K562 (cell line): ENCODE measurements around the gene ARHGAP28. TPM values are rescaled to one million over a fixed set of nuclear protein-coding genes. Genes with fewer than 3 reads are reported as not detected.

Source experiments
- ATAC-seq: fragments of 200-7000 bp; cut with Tn5 transposase; 3 replicates; pipeline ENCODE4 v1.9.1; 2020; ENCODE audit warnings: moderate library complexity
- BruUV-seq: library from RNA; stranded (reverse); fragments of 400-500 nt; replicated peaks from 2 replicates; lab custom pipeline; 2021; lab: Mats Ljungman, UMichigan
- CTCF ChIA-PET: fragments of 300-600 bp; formaldehyde crosslinking; extraction: SDS; loops from one replicate; lab custom pipeline; 2021; ENCODE audit warnings: low intra/inter-chr PET ratio; lab: Yijun Ruan, JAX
- POLR2A ChIA-PET: fragments of 300-600, 350-650 bp; sonication (Branson Sonifier 250); formaldehyde crosslinking; extraction: SDS; loops from one replicate; lab custom pipeline; 2021; ENCODE audit warnings: antibody characterized with exemption, inconsistent platforms; lab: Yijun Ruan, JAX
- DNase-seq, 4 experiments: peaks; one replicate each; pipeline versions ENCODE4 v3.0.0 to v3.0.0-alpha.2; 2011 to 2018; ENCODE audit warnings: low spot score in 3 of 4, mixed read lengths in 3 of 4; ENCODE audit errors: extremely low read depth in 1 of 4
- FAIRE-seq: peaks from 2 replicates; lab custom pipeline; 2011; peaks lifted over from hg19 to GRCh38; lab: Jason Lieb, UNC
- H2AFZ ChIP-seq: 2 replicates; pipeline ENCODE4 v1.6.0; 2011; ENCODE audit warnings: low read depth, low read length, control low read depth, inconsistent platforms
- H3K27ac ChIP-seq: fragments of 200-600 bp; 3 replicates; pipeline ENCODE4 v1.8.0; 2011; ENCODE audit warnings: low read depth, mild to moderate bottlenecking, control low read depth, inconsistent platforms, low read length, moderate library complexity, mixed read lengths; ENCODE audit errors: extremely low read depth
- H3K27me3 ChIP-seq, 2 experiments: fragments of 300-600 bp in 1 of 2; 2 replicates in 1 of 2; 3 replicates in 1 of 2; pipeline versions ENCODE4 v1.6.0 to v1.8.0; 2011; ENCODE audit warnings: inconsistent platforms in 2 of 2, low read length in 2 of 2, mild to moderate bottlenecking in 1 of 2, mixed read lengths in 1 of 2, moderate library complexity in 1 of 2; ENCODE audit not compliant: control insufficient read depth in 2 of 2, insufficient read depth in 2 of 2
- H3K36me3 ChIP-seq: fragments of 300-600 bp; 3 replicates; pipeline ENCODE4 v1.8.0; 2011; ENCODE audit warnings: mild to moderate bottlenecking, low read length, inconsistent platforms; ENCODE audit not compliant: control insufficient read depth, insufficient read depth
- H3K4me1 ChIP-seq, 2 experiments: fragments of 200-600 bp in 1 of 2; replicated peaks in 1 of 2; 2 replicates in 1 of 2; 3 replicates in 1 of 2; pipeline versions ENCODE4 v1.5.1 to v1.8.0; 2011; ENCODE audit warnings: inconsistent platforms in 2 of 2, low read length in 2 of 2, mild to moderate bottlenecking in 1 of 2, mixed read lengths in 1 of 2, moderate library complexity in 1 of 2; ENCODE audit not compliant: control insufficient read depth in 2 of 2, insufficient read depth in 2 of 2
- H3K4me2 ChIP-seq: 2 replicates; pipeline ENCODE4 v1.6.1; 2011; ENCODE audit warnings: low read length, control low read depth, inconsistent platforms, mixed read lengths; ENCODE audit not compliant: insufficient read depth
- H3K4me3 ChIP-seq: fragments of 200-600 bp; sonication (generic), shearing (Covaris generic); 2 replicates; pipeline ENCODE4 v1.5.1; 2016; ENCODE audit warnings: control low read depth, inconsistent platforms
- H3K79me2 ChIP-seq: fragments of 200-600 bp; 3 replicates; pipeline ENCODE4 v1.8.0; 2011; ENCODE audit warnings: low read length, inconsistent platforms; ENCODE audit not compliant: control insufficient read depth, insufficient read depth
- H3K9ac ChIP-seq, 2 experiments: 2 replicates each; pipeline versions ENCODE4 v1.6.0 to v1.6.1; 2011; ENCODE audit warnings: low read depth in 2 of 2, low read length in 2 of 2, control low read depth in 1 of 2, inconsistent platforms in 1 of 2, mild to moderate bottlenecking in 1 of 2, mixed read lengths in 1 of 2; ENCODE audit not compliant: insufficient read depth in 1 of 2
- H3K9me1 ChIP-seq: one replicate; pipeline ENCODE4 v1.6.0; 2011; ENCODE audit warnings: inconsistent platforms, mild to moderate bottlenecking, low read length, moderate library complexity; ENCODE audit not compliant: control insufficient read depth, insufficient read depth
- H3K9me3 ChIP-seq: replicated peaks from 2 replicates; pipeline ENCODE4 v1.5.1; 2011; ENCODE audit warnings: low read depth, low read length, inconsistent platforms; ENCODE audit not compliant: control insufficient read depth, insufficient read depth
- H4K20me1 ChIP-seq: replicated peaks from 2 replicates; pipeline ENCODE4 v1.6.1; 2011; ENCODE audit warnings: low read length, inconsistent platforms, mixed read lengths; ENCODE audit not compliant: control insufficient read depth, insufficient read depth
- CSDE1 ChIP-seq, 2 experiments: fragments of 450-650 bp; IDR thresholded peaks; 2 replicates each; pipeline ENCODE4 v1.6.1; 2016; ENCODE audit warnings: mild to moderate bottlenecking in 1 of 2
- ETV6 ChIP-seq, 3 experiments: fragments of 150-350 bp in 1 of 3; sonication (generic) in 1 of 3; formaldehyde crosslinking in 1 of 3; IDR thresholded peaks; 2 replicates each; pipeline versions ENCODE4 v1.6.1 to v1.8.0; 2014 to 2022; ENCODE audit warnings: borderline replicate concordance in 2 of 3, low read depth in 2 of 3, antibody characterized with exemption in 1 of 3, low read length in 1 of 3, mild to moderate bottlenecking in 1 of 3, missing genetic modification reagents in 1 of 3
- HNRNPLL ChIP-seq: fragments of 200-400 bp; formaldehyde crosslinking; IDR thresholded peaks from 2 replicates; pipeline ENCODE4 v1.6.1; 2017; ENCODE audit warnings: low read length, low read depth, mild to moderate bottlenecking; ENCODE audit not compliant: poor library complexity, severe bottlenecking
- KDM4B ChIP-seq, 2 experiments: fragments of 450-650 bp in 1 of 2; sonication (generic) in 1 of 2; IDR thresholded peaks; 2 replicates each; pipeline ENCODE4 v1.6.1; 2016 to 2017; ENCODE audit warnings: borderline replicate concordance in 2 of 2, antibody characterized with exemption in 1 of 2, low read depth in 1 of 2, mild to moderate bottlenecking in 1 of 2
- RFX5 ChIP-seq: IDR thresholded peaks from 2 replicates; pipeline ENCODE4 v1.6.1; 2011; ENCODE audit warnings: low read depth, mild to moderate bottlenecking, improper control_type of control experiment, low read length
- TAF7 ChIP-seq: fragments of 450-650 bp; IDR thresholded peaks from 2 replicates; pipeline ENCODE4 v1.6.1; 2016; ENCODE audit warnings: missing genetic modification characterization, missing compliant biosample characterization
- ZNF347 ChIP-seq: fragments of 450-650 bp; formaldehyde crosslinking; IDR thresholded peaks from 2 replicates; pipeline ENCODE4 v1.4.0; 2020; ENCODE audit warnings: low read depth, mild to moderate bottlenecking, moderate library complexity
- ZNF644 ChIP-seq: fragments of 200-800 bp; sonication (Bioruptor generic); IDR thresholded peaks from 2 replicates; pipeline ENCODE4 v1.6.1; 2016; ENCODE audit warnings: low read depth, missing genetic modification characterization, missing compliant biosample characterization
- ZNF696 ChIP-seq: fragments of 250-450 bp; sonication (Bioruptor Pico); conservative IDR thresholded peaks from 2 replicates; pipeline ENCODE4 v1.4.0; 2020; ENCODE audit warnings: mild to moderate bottlenecking, moderate library complexity
- in situ Hi-C: fragments of 300-500 bp; cut with MboI; formaldehyde crosslinking; loops from 4 replicates; pipeline ENCODE4 v1.15.0; 2018; ENCODE audit warnings: inconsistent platforms, mixed read lengths
- intact Hi-C: fragments of 100-400 bp; cut with micrococcal nuclease; formaldehyde crosslinking; loops from 2 replicates; pipeline ENCODE4 v1.14.2; 2022
- polyA plus RNA-seq, 8 experiments: library from polyadenylated mRNA; depleted of rRNA in 4 of 8; stranded (reverse) in 5 of 8; unstranded in 3 of 8; fragments of >200 nt; fragmentation: Nextera tagmentation in 2 of 8; fragmentation: Illumina TruSeq in 1 of 8; extraction: Ambion mirVana in 2 of 8; extraction: Trizol in 1 of 8; gene quantifications; 2 replicates each; pipeline versions ENCODE4 v1.2.1 to v1.2.3, GENCODE V29; 2011 to 2014; ENCODE audit warnings: inconsistent platforms in 1 of 8, missing spikeins in 1 of 8
- total RNA-seq, 7 experiments: library from RNA; depleted of rRNA in 6 of 7; stranded (reverse); fragments of >200 nt in 6 of 7; fragmentation: Illumina TruSeq in 2 of 7; extraction: Trizol in 2 of 7; gene quantifications; 2 replicates each; pipeline versions ENCODE4 v1.2.1 to v1.2.3, GENCODE V29; 2011 to 2021; ENCODE audit warnings: low replicate concordance in 1 of 7
- TF ChIP-seq, protein P1 (sequence below), 2 experiments: IDR thresholded peaks; 2 replicates each; pipeline ENCODE4 v1.6.1; 2012; ENCODE audit warnings: improper control_type of control experiment in 2 of 2, low read depth in 2 of 2, low read length in 2 of 2, borderline replicate concordance in 1 of 2
- TF ChIP-seq, protein P2 (sequence below): fragments of 450-650 bp; IDR thresholded peaks from 2 replicates; pipeline ENCODE4 v1.6.1; 2017; ENCODE audit warnings: antibody characterized with exemption
- TF ChIP-seq, protein P3 (sequence below): IDR thresholded peaks from 2 replicates; pipeline ENCODE4 v1.6.1; 2014; ENCODE audit warnings: antibody characterized with exemption

The ARHGAP28 gene
- total and polyA plus RNA-seq, 9 of the 15 experiments (the other 6 are each of a cell fraction or from before 2014, with no cell fraction given): 0.93 to 5.9 (median 5.0) TPM

DNA sequence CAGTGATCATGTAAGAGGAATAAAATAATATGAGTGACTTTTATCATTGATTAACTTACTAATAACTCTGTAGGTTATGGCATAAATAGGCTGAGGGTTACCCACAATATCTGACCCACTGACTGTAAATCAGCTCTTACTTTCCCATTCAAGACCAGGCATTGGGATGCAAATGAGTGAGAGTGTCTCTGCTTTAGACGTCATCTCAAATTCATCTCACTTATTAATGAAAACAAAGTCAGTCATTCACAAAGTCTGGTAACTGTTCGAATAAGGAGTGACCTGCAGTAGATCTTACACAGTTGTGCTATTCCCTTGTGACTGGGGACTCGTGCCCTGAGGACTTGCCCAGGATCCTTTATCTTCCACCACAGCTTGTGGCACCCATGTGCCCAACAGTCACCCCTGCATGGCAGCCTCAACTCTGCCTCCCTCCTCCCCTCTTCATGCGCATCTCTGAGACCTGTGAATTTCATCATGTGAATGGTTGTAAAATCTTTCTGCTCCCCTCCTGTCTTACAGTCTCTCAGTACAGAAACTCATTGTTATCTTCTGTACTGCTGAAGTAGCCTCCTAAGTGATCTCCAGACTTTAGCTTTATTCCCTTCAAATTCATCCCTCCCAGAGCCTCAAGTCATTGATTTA lies 131.4 kb downstream of the ARHGAP28 start (continued):
- TF ChIP-seq, protein P1, sequence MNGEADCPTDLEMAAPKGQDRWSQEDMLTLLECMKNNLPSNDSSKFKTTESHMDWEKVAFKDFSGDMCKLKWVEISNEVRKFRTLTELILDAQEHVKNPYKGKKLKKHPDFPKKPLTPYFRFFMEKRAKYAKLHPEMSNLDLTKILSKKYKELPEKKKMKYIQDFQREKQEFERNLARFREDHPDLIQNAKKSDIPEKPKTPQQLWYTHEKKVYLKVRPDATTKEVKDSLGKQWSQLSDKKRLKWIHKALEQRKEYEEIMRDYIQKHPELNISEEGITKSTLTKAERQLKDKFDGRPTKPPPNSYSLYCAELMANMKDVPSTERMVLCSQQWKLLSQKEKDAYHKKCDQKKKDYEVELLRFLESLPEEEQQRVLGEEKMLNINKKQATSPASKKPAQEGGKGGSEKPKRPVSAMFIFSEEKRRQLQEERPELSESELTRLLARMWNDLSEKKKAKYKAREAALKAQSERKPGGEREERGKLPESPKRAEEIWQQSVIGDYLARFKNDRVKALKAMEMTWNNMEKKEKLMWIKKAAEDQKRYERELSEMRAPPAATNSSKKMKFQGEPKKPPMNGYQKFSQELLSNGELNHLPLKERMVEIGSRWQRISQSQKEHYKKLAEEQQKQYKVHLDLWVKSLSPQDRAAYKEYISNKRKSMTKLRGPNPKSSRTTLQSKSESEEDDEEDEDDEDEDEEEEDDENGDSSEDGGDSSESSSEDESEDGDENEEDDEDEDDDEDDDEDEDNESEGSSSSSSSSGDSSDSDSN (IDR thresholded peaks at IDR 0.05; ENCODE audit: borderline replicate concordance in 1 of 2, low read depth in 2 of 2, low read length in 2 of 2): no peak
- no peak for TF ChIP-seq ZNF644 (tag)

DNA sequence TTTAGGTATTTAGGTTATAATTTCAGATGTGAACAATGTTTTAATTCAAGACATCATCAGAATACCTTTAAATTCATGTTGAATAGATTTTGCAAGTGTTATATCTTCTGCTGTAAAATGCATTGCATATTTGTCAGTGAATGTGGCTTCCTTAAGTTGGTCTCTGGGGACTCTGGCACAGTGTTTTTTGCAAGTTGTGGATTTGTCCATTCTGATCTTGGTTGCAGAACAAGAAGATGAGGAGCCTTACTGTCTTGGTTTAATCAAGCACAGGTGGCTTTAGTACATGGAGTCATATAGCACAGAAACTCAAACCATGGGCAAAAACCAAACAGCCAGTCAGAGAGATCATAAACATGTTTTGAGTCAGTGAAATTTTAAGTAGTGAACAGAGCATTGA lies 135.7 kb downstream of the ARHGAP28 start:
- H3K4me1 ChIP-seq: no peaks in the 10 kb centered on the region
- FAIRE-seq: no peak
- H4K20me1 ChIP-seq: no peaks in the 10 kb centered on the region
- DNase-seq: no peak
- H3K27ac ChIP-seq: no peak overlapping the region
- H3K36me3 ChIP-seq: no peaks in the 10 kb centered on the region
- no peak overlapping the region for H2AFZ ChIP-seq
- in situ Hi-C loops (no loop called here), intact Hi-C loops (no loop called here)
- no TSS peak for BruUV-seq
- H3K4me3 ChIP-seq: no peak overlapping the region
- no peak overlapping the region for H3K4me2 ChIP-seq
- ChIA-PET CTCF (no interaction called here), POLR2A (no interaction called here)
- no peaks in the 10 kb centered on the region for H3K9me3 ChIP-seq
- no peaks in the 10 kb centered on the region for H3K79me2 ChIP-seq
- peaks cover 0 to 4% of the 10 kb centered on the region in 2 experiments; a peak in 1 of 5 replicates for H3K27me3 ChIP-seq
- no peak overlapping the region for H3K9ac ChIP-seq
- no peaks in the 10 kb centered on the region for H3K9me1 ChIP-seq
- ATAC-seq: no peak
- TF ChIP-seq, protein P2, sequence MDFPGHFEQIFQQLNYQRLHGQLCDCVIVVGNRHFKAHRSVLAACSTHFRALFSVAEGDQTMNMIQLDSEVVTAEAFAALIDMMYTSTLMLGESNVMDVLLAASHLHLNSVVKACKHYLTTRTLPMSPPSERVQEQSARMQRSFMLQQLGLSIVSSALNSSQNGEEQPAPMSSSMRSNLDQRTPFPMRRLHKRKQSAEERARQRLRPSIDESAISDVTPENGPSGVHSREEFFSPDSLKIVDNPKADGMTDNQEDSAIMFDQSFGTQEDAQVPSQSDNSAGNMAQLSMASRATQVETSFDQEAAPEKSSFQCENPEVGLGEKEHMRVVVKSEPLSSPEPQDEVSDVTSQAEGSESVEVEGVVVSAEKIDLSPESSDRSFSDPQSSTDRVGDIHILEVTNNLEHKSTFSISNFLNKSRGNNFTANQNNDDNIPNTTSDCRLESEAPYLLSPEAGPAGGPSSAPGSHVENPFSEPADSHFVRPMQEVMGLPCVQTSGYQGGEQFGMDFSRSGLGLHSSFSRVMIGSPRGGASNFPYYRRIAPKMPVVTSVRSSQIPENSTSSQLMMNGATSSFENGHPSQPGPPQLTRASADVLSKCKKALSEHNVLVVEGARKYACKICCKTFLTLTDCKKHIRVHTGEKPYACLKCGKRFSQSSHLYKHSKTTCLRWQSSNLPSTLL: no peak
- TF ChIP-seq ZNF696 (CRISPR knock-in tag): no peak
- TF ChIP-seq RFX5: no peak
- TF ChIP-seq, protein P3, sequence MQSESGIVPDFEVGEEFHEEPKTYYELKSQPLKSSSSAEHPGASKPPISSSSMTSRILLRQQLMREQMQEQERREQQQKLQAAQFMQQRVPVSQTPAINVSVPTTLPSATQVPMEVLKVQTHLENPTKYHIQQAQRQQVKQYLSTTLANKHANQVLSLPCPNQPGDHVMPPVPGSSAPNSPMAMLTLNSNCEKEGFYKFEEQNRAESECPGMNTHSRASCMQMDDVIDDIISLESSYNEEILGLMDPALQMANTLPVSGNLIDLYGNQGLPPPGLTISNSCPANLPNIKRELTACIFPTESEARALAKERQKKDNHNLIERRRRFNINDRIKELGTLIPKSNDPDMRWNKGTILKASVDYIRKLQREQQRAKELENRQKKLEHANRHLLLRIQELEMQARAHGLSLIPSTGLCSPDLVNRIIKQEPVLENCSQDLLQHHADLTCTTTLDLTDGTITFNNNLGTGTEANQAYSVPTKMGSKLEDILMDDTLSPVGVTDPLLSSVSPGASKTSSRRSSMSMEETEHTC: no peak
- no peak for TF ChIP-seq HNRNPLL
- no peak for TF ChIP-seq TAF7 (tag)
- no peak for TF ChIP-seq ETV6 (IDR thresholded peaks at IDR 0.05; ENCODE audit: borderline replicate concordance in 1 of 2, low read depth in 2 of 2, low read length in 1 of 2)
- TF ChIP-seq ETV6 (CRISPR knock-in tag; IDR thresholded peaks at IDR 0.05; ENCODE audit: borderline replicate concordance): no peak
- no peak for TF ChIP-seq KDM4B (IDR thresholded peaks at IDR 0.05; ENCODE audit: borderline replicate concordance in 2 of 2, low read depth in 1 of 2)
- TF ChIP-seq ZNF347 (CRISPR knock-in tag): no peak
- TF ChIP-seq CSDE1 (IDR thresholded peaks at IDR 0.05): no peak
